H1 (cell line): ENCODE measurements around the gene PLEKHS1. TPM values are rescaled to one million over a fixed set of nuclear protein-coding genes. Genes with fewer than 3 reads are reported as not detected.

ENCODE experiments used
- EGR1 ChIP-seq: IDR thresholded peaks from 2 replicates; pipeline ENCODE4 v1.6.1; 2011; ENCODE audit warnings: low read depth, low read length, borderline replicate concordance
- KDM4A ChIP-seq: IDR thresholded peaks from one replicate; pipeline ENCODE4 v1.7.1; 2012; ENCODE audit warnings: low read depth, mild to moderate bottlenecking, moderate library complexity, low read length, inconsistent platforms; ENCODE audit not compliant: severe bottlenecking
- polyA plus RNA-seq, 7 experiments: library from polyadenylated mRNA; depleted of rRNA in 3 of 7; stranded (reverse) in 5 of 7; unstranded in 2 of 7; fragments of >200 nt in 5 of 7; fragments of 200-250 nt in 2 of 7; gene quantifications; 1 replicate in 5 of 7; 2 replicates in 1 of 7; 4 replicates in 1 of 7; pipeline versions ENCODE4 v1.2.1 to v1.2.3, GENCODE V29; 2011 to 2013; ENCODE audit warnings: missing spikeins in 2 of 7, mixed read lengths in 2 of 7
- total RNA-seq: library from RNA; stranded (reverse); fragmentation: NEBNext Ultra II Directional; extraction: Animal tissue kit (Norgen Biotek cat#: 25700); gene quantifications from 2 replicates; pipeline ENCODE4 v1.2.1, GENCODE V29; 2021
- TF ChIP-seq, protein P1 (sequence below): fragments of 300-600 bp; sonication (generic); IDR thresholded peaks from 2 replicates; pipeline ENCODE4 v1.7.1; 2012; ENCODE audit warnings: low read length, moderate library complexity, mild to moderate bottlenecking, inconsistent platforms; ENCODE audit not compliant: insufficient replicate concordance
- TF ChIP-seq, protein P2 (sequence below): IDR thresholded peaks from 2 replicates; pipeline ENCODE4 v1.6.1; 2012; ENCODE audit warnings: inconsistent platforms

PLEKHS1 gene
- total and polyA plus RNA-seq, 2 of the 8 experiments (the other 6 are each of a cell fraction or from before 2014, with no cell fraction given) = not detected

DNA sequence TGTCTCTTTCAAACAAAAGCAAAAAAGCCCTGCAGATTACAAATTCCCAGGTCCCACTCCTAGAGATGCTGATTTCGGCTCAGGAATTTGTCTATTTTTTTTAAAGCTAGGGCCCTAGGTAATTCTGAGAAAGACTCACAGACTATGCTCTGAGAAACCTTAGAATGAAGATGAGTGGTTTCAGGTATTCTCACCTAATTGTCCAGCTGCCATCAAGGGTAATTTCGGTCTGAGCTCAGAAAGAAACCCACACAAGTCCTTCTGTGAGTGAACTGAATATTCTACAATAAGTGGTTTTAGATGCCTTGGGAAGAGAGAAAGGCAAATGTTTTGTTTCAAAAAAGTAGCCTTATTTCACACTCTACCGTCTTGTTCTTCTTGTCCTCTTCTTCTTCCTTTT lies 56.7 kb downstream of the PLEKHS1 start (continued):
- TF ChIP-seq, protein P1, sequence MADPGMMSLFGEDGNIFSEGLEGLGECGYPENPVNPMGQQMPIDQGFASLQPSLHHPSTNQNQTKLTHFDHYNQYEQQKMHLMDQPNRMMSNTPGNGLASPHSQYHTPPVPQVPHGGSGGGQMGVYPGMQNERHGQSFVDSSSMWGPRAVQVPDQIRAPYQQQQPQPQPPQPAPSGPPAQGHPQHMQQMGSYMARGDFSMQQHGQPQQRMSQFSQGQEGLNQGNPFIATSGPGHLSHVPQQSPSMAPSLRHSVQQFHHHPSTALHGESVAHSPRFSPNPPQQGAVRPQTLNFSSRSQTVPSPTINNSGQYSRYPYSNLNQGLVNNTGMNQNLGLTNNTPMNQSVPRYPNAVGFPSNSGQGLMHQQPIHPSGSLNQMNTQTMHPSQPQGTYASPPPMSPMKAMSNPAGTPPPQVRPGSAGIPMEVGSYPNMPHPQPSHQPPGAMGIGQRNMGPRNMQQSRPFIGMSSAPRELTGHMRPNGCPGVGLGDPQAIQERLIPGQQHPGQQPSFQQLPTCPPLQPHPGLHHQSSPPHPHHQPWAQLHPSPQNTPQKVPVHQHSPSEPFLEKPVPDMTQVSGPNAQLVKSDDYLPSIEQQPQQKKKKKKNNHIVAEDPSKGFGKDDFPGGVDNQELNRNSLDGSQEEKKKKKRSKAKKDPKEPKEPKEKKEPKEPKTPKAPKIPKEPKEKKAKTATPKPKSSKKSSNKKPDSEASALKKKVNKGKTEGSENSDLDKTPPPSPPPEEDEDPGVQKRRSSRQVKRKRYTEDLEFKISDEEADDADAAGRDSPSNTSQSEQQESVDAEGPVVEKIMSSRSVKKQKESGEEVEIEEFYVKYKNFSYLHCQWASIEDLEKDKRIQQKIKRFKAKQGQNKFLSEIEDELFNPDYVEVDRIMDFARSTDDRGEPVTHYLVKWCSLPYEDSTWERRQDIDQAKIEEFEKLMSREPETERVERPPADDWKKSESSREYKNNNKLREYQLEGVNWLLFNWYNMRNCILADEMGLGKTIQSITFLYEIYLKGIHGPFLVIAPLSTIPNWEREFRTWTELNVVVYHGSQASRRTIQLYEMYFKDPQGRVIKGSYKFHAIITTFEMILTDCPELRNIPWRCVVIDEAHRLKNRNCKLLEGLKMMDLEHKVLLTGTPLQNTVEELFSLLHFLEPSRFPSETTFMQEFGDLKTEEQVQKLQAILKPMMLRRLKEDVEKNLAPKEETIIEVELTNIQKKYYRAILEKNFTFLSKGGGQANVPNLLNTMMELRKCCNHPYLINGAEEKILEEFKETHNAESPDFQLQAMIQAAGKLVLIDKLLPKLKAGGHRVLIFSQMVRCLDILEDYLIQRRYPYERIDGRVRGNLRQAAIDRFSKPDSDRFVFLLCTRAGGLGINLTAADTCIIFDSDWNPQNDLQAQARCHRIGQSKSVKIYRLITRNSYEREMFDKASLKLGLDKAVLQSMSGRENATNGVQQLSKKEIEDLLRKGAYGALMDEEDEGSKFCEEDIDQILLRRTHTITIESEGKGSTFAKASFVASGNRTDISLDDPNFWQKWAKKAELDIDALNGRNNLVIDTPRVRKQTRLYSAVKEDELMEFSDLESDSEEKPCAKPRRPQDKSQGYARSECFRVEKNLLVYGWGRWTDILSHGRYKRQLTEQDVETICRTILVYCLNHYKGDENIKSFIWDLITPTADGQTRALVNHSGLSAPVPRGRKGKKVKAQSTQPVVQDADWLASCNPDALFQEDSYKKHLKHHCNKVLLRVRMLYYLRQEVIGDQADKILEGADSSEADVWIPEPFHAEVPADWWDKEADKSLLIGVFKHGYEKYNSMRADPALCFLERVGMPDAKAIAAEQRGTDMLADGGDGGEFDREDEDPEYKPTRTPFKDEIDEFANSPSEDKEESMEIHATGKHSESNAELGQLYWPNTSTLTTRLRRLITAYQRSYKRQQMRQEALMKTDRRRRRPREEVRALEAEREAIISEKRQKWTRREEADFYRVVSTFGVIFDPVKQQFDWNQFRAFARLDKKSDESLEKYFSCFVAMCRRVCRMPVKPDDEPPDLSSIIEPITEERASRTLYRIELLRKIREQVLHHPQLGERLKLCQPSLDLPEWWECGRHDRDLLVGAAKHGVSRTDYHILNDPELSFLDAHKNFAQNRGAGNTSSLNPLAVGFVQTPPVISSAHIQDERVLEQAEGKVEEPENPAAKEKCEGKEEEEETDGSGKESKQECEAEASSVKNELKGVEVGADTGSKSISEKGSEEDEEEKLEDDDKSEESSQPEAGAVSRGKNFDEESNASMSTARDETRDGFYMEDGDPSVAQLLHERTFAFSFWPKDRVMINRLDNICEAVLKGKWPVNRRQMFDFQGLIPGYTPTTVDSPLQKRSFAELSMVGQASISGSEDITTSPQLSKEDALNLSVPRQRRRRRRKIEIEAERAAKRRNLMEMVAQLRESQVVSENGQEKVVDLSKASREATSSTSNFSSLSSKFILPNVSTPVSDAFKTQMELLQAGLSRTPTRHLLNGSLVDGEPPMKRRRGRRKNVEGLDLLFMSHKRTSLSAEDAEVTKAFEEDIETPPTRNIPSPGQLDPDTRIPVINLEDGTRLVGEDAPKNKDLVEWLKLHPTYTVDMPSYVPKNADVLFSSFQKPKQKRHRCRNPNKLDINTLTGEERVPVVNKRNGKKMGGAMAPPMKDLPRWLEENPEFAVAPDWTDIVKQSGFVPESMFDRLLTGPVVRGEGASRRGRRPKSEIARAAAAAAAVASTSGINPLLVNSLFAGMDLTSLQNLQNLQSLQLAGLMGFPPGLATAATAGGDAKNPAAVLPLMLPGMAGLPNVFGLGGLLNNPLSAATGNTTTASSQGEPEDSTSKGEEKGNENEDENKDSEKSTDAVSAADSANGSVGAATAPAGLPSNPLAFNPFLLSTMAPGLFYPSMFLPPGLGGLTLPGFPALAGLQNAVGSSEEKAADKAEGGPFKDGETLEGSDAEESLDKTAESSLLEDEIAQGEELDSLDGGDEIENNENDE = no peak
- TF ChIP-seq KDM4A (no peak), EGR1 (no peak)
- TF ChIP-seq, protein P2, sequence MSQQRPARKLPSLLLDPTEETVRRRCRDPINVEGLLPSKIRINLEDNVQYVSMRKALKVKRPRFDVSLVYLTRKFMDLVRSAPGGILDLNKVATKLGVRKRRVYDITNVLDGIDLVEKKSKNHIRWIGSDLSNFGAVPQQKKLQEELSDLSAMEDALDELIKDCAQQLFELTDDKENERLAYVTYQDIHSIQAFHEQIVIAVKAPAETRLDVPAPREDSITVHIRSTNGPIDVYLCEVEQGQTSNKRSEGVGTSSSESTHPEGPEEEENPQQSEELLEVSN = no peak
